PFSK-1 (cell line): ENCODE results near the gene NR6A1.

Source experiments
- FOXP2 ChIP-seq: optimal IDR thresholded peaks from 2 replicates; pipeline ENCODE3; 2011; ENCODE audit warnings: borderline replicate concordance, control low read depth, inconsistent platforms; ENCODE audit not compliant: insufficient read depth; ENCODE audit errors: extremely low read length, extremely low read depth
- POLR2AphosphoS5 ChIP-seq: IDR thresholded peaks from 2 replicates; pipeline ENCODE4 v1.6.1; 2012; ENCODE audit warnings: low read depth, mild to moderate bottlenecking, control low read depth, low read length, moderate library complexity
- SIN3A ChIP-seq: IDR thresholded peaks from 2 replicates; pipeline ENCODE4 v1.6.1; 2012; ENCODE audit warnings: mild to moderate bottlenecking, low read length, moderate library complexity, borderline replicate concordance; ENCODE audit not compliant: insufficient read depth
- TAF1 ChIP-seq: IDR thresholded peaks from 2 replicates; pipeline ENCODE4 v1.6.1; 2012; ENCODE audit warnings: low read length, control low read depth, borderline replicate concordance; ENCODE audit not compliant: insufficient read depth
- TF ChIP-seq, protein P1 (sequence below), 2 experiments: IDR thresholded peaks; 2 replicates each; pipeline versions ENCODE4 v1.6.1 to v1.8.0; 2011 to 2012; ENCODE audit warnings: low read depth in 2 of 2, low read length in 2 of 2, control low read depth in 1 of 2, inconsistent platforms in 1 of 2, mild to moderate bottlenecking in 1 of 2, moderate library complexity in 1 of 2; ENCODE audit not compliant: insufficient read depth in 1 of 2

Gene NR6A1

DNA sequence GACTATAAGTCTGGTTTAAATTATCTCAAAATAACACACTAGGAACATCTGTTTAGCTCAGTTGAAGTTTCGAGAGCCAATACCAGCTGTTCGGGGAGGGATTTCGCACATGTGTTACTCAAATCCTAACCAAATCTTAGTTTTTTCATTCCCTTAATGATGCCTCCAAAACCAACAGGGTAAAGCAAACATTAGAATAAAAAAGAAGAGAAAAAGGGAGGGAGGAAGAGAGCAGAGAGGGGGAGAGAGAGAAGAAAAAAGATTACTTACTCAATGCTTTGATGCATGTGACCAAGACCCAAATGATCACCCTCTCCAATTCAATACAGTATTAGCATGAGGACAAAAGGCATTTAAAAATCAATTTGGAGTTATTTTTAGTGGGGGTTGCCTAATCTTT, 177.9 kb downstream of the NR6A1 start:
- no peak for TF ChIP-seq TAF1
- no peak for TF ChIP-seq POLR2AphosphoS5
- no peak for TF ChIP-seq FOXP2
- TF ChIP-seq, protein P1, sequence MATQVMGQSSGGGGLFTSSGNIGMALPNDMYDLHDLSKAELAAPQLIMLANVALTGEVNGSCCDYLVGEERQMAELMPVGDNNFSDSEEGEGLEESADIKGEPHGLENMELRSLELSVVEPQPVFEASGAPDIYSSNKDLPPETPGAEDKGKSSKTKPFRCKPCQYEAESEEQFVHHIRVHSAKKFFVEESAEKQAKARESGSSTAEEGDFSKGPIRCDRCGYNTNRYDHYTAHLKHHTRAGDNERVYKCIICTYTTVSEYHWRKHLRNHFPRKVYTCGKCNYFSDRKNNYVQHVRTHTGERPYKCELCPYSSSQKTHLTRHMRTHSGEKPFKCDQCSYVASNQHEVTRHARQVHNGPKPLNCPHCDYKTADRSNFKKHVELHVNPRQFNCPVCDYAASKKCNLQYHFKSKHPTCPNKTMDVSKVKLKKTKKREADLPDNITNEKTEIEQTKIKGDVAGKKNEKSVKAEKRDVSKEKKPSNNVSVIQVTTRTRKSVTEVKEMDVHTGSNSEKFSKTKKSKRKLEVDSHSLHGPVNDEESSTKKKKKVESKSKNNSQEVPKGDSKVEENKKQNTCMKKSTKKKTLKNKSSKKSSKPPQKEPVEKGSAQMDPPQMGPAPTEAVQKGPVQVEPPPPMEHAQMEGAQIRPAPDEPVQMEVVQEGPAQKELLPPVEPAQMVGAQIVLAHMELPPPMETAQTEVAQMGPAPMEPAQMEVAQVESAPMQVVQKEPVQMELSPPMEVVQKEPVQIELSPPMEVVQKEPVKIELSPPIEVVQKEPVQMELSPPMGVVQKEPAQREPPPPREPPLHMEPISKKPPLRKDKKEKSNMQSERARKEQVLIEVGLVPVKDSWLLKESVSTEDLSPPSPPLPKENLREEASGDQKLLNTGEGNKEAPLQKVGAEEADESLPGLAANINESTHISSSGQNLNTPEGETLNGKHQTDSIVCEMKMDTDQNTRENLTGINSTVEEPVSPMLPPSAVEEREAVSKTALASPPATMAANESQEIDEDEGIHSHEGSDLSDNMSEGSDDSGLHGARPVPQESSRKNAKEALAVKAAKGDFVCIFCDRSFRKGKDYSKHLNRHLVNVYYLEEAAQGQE (IDR thresholded peaks at IDR 0.05; ENCODE audit: insufficient read depth in 1 of 2, low read depth in 2 of 2, low read length in 2 of 2), result no peak
- no peak for TF ChIP-seq SIN3A

- TF ChIP-seq FOXP2 (no peak), TAF1 (no peak), POLR2AphosphoS5 (no peak), SIN3A (no peak)
- TF ChIP-seq, protein P1 (IDR thresholded peaks at IDR 0.05; ENCODE audit: insufficient read depth in 1 of 2, low read depth in 2 of 2, low read length in 2 of 2), result no peak
Observed at GRCh38 chr9:124590889-124591641, 180.0 kb downstream of the NR6A1 start.

- TF ChIP-seq, protein P1 (IDR thresholded peaks at IDR 0.05; ENCODE audit: insufficient read depth in 1 of 2, low read depth in 2 of 2, low read length in 2 of 2), result no peak
- no peak for TF ChIP-seq FOXP2
- TF ChIP-seq SIN3A, result no peak
- TF ChIP-seq POLR2AphosphoS5, result no peak
- TF ChIP-seq TAF1, result no peak
Observed at GRCh38 chr9:124584631-124585030, 186.5 kb downstream of the NR6A1 start.

DNA sequence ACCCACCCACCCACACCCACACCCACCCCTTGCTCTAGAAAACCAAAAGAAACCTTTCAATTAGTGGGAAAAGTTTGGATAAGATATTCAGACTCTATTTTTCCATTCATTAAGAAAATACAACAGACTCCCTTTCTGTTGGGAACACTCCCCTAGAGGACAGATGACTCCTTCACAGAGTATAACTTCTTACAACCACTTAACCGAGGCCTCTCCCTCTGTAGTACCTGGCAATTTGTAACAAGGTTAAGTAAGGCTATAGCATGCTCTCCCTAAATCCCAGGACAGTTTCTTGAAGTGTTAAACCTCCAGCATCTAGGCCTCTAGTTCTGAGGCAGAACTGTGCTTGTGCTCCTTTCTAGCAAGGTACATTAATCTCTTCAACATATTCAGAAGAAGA, 188.0 kb downstream of the NR6A1 start:
- TF ChIP-seq, protein P1 (IDR thresholded peaks at IDR 0.05; ENCODE audit: insufficient read depth in 1 of 2, low read depth in 2 of 2, low read length in 2 of 2), result no peak
- TF ChIP-seq POLR2AphosphoS5 (no peak), FOXP2 (no peak), TAF1 (no peak), SIN3A (no peak)

- TF ChIP-seq POLR2AphosphoS5, result no peak
- TF ChIP-seq FOXP2, result no peak
- TF ChIP-seq SIN3A, result no peak
Observed at GRCh38 chr9:124580186-124580585, 190.9 kb downstream of the NR6A1 start.
